22Rv1 (cell line): ENCODE results near the gene SUPT20H.

Experiments used
- H3K27ac ChIP-seq: fragments of 450-650 bp; 2 replicates; pipeline ENCODE4 v1.5.1; 2017
- ZFX ChIP-seq: fragments of 450-650 bp; IDR thresholded peaks from 2 replicates; pipeline ENCODE4 v1.6.1; 2017; ENCODE audit warnings: antibody characterized with exemption, borderline replicate concordance
- TF ChIP-seq, protein P1 (sequence below): fragments of 450-650 bp; IDR thresholded peaks from 2 replicates; pipeline ENCODE4 v1.5.1; 2017; ENCODE audit warnings: mild to moderate bottlenecking

Gene SUPT20H

DNA sequence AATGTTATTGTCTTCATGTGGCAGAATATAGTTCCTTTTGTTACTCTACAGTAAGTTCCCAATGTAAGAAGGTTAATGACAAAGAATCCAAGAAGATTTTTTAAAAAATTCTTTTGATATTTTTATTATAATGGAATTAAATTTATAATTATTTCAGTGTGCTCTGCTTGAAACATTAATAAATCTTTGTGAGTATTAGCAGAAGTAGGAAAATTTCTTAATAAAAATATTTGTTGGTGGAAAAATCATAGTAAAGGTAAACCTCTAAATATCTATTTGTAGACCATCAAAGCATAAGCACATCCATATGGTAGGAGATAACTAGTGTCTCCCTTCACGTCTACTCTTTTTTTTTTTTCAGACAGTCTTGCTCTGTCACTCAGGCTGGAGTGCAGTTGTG lies 41.7 kb upstream of the SUPT20H start:
- H3K27ac ChIP-seq, result no peak overlapping the region
- TF ChIP-seq ZFX, result no peak
- TF ChIP-seq, protein P1, sequence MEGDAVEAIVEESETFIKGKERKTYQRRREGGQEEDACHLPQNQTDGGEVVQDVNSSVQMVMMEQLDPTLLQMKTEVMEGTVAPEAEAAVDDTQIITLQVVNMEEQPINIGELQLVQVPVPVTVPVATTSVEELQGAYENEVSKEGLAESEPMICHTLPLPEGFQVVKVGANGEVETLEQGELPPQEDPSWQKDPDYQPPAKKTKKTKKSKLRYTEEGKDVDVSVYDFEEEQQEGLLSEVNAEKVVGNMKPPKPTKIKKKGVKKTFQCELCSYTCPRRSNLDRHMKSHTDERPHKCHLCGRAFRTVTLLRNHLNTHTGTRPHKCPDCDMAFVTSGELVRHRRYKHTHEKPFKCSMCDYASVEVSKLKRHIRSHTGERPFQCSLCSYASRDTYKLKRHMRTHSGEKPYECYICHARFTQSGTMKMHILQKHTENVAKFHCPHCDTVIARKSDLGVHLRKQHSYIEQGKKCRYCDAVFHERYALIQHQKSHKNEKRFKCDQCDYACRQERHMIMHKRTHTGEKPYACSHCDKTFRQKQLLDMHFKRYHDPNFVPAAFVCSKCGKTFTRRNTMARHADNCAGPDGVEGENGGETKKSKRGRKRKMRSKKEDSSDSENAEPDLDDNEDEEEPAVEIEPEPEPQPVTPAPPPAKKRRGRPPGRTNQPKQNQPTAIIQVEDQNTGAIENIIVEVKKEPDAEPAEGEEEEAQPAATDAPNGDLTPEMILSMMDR, result no peak

DNA sequence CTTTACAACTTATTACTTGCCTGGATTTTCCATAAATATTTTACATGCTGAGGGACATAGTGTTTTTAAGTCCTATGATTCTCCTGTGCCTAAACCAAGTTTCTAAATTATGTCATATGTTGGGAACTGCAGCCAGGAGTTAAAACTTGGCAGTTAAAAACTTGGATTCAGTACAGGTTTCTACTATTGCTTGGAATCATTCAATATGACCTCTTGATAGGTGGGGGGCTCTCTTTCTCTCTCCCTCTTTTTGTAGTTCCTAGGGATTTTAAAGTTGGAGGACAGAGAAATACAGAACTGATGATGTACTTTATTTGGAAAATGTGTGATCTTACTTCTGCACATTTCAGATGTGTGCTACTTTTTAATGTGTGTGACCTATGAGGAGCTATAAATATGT lies 41.2 kb upstream of the SUPT20H start:
- H3K27ac ChIP-seq, result no peak overlapping the region
- TF ChIP-seq, protein P1, result no peak
- no peak for TF ChIP-seq ZFX

DNA sequence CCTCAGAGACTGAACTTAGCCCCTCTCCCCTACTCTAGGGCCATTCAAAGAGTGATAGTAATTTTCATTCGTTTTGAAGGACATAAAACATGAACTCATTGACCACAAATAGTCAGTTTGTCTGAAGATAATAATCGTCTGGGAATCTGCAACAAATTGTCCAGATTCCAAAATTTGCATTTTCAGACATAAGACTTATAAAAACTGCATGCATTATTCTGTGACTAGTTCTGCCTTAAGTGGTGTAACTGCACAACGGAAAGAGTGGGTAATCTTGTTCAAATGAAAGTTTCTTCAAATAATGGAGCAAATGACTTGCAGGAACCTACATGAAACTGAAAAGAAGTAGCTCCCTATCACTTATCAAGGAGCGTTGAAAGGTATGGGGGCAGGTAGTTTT lies 37.6 kb upstream of the SUPT20H start:
- no peak overlapping the region for H3K27ac ChIP-seq
- no peak for TF ChIP-seq ZFX
- TF ChIP-seq, protein P1, result no peak

DNA sequence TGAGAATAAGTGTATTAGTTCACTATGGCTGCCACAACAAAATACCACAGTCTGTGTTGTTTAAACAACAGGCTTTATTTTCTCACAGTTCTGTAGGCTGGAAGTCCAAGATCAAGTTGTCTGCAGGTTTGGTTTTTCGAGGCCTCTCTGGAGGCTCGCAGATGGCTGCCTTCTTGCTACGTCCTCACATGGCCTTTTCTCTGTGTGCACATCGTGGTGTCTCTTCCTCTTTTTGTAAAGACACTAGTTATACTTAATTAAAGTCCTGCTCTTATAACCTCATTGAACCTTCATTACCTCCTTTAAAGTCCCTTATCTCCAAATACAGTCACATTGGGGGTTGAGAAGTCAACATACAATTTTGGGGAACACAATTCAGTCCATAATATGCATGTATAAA lies 35.4 kb upstream of the SUPT20H start:
- TF ChIP-seq ZFX, result no peak
- TF ChIP-seq, protein P1, result no peak
- no peak overlapping the region for H3K27ac ChIP-seq

DNA sequence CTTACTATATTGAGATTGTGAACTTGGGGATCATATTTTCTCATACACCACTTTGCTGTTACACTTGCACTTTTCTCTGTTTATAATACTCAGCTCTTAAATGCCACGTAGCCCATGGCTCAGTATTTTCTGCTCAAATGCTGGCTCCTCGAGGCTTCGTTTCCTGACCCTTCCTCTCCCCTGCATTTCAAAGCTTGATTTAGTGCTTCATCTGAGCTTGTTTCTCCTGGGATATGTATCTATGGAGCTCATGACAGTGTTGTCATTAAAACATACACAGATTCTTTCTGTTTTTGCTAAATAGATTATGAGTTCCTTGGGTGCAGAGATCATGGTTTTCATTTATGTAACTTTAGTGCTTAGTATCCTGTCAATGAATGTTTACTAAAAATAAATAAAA lies 34.6 kb upstream of the SUPT20H start:
- no peak overlapping the region for H3K27ac ChIP-seq
- TF ChIP-seq, protein P1, result no peak
- no peak for TF ChIP-seq ZFX

DNA sequence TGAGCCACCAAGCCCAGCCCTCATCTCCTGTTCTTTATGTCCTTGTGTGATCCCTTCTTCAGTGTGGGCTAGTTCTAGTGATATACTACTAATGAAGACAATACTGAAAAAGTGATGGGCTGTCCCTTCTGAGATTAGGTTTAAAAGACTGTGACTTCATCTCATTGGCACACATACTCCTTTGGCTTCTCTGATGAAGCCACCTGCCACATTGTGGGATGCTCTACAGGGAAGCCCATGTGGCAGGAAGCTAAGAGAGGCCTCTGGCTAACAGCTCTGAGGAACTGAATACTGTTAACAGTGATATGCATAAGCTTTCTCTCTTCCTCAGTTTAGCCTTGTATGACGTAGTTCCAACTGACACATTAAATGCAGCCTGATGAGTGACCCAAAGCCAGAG lies 32.3 kb upstream of the SUPT20H start:
- no peak for TF ChIP-seq ZFX
- TF ChIP-seq, protein P1, result no peak
- H3K27ac ChIP-seq, result no peak overlapping the region

DNA sequence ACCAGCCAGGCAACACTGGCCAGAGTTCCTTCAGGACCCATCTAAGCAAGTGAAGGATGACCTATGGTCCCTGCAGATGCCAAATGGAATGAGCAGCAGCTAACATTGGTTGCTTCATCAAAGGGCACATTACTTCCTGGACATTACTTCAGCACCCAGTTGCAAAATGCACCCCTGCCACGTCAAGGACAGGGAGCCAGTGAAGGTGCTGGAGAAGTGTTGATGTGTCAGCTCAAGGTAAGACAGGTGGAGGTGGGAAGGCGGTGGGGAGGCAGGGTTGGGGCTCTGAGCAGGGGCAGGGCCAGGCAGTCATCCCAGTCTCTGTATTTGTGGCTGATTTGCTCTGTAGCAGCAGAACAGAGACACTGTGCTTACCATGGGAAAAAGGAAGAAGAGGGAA lies 31.4 kb upstream of the SUPT20H start:
- TF ChIP-seq, protein P1, result no peak
- TF ChIP-seq ZFX, result no peak
- no peak overlapping the region for H3K27ac ChIP-seq
